HG02623 (cell line): Measurements from ENCODE around the gene SESN1.

ENCODE experiments used
- ATAC-seq: cut with Tn5 transposase; IDR thresholded peaks from one replicate; pipeline ENCODE4 v1.9.1; 2021; ENCODE audit warnings: moderate library complexity; ENCODE audit not compliant: unreplicated experiment

The SESN1 gene

DNA sequence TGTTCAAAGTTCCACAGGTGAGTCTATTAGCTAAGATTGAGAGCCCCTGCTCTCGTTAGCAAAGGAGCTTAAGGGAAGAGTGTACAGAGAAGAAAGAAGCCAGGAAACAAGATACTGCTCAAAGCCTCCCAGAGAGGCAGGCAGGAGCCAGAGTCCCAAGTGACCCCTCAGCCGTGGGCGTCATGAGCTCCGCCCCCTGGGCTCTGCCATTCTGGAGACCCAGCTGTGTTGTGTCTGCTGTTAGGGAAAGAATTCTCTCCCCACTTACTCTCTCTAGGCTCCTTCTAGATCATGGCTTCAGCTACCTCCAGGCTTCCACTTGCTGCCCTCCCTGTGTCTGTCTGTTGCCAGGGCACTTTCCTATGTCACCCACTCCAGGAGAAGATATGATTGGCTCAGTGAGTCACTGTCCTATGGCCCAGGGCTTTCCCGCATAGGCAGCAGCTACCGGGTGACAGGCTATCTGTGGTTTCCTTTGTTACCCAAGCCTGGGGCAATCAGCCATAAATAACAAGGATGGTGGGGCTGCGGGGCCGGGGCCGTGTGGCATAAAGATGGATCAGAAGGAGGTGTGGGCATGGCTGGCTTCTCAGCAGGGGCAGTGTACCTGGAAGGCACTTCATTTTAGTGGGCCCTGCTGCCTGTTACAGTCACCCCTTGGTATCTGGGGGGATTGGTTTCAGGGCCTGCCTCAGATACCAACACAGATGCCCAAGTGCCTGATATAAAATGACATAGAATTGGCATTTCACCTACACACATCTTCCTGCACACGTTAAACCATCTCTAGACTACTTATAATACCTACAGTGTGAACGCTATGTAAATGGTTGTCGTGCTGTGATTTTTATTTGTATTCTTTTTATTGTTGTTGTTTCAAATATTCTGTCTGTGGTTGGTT lies 127.5 kb downstream of the SESN1 start:
- ATAC-seq: no peak

DNA sequence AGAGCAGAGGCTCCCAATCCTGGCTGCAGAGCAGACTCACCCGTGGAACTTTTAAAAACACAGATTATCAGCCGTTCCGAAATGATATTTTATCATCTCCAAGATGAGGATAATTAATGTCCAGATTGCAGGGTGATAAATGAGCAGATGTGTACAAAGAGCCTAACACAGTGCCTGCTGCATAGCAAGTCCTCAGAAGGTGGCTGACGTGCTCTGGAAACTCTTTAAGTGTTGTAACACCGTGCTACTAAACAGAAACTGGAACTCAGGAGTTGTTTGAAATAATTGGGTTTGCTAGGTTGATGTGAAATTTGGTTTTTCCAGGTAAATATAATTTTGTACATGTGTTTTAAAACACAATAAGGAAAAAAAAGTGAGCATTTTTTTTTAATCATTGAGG lies 128.4 kb downstream of the SESN1 start:
- no peak for ATAC-seq

DNA sequence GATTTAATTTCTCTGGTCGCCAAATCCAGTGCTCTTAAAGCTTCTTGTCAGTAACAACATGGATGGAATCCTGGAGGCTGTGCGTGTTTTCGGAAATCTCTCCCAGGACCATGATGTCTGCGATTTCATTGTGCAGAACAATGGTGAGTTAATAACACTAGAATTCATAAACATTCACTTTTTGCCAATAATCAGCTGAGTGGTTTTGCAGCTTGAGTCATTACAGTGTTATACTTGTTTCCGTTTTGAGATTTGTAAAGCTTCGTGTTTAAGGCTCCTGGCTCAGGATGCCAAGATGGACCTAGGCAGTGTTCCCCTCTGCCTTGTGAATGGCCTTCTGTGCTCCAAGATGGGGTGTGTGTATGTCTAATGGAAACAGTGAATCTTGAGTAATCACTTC lies 132.7 kb downstream of the SESN1 start:
- no peak for ATAC-seq

DNA sequence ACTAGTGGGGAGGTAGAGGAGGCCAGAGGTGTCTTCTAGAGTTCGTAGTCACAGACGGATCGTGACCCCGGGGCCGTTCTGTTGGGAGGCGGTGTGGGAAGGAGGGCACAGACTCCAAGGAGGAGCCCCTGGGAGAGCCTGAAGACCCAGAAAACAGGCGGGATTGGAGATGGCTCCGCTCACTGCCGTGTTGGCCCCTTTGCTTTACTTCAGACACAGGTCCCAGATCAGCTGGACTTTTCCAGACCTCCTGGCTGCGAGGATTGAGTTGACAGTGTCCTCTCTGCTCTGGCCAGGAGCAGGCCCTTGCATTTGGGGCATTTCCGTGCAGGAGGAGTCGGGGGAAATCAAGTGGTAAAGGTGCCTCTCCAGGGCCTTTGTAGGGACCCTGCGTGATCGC lies 133.6 kb downstream of the SESN1 start:
- no peak for ATAC-seq

DNA sequence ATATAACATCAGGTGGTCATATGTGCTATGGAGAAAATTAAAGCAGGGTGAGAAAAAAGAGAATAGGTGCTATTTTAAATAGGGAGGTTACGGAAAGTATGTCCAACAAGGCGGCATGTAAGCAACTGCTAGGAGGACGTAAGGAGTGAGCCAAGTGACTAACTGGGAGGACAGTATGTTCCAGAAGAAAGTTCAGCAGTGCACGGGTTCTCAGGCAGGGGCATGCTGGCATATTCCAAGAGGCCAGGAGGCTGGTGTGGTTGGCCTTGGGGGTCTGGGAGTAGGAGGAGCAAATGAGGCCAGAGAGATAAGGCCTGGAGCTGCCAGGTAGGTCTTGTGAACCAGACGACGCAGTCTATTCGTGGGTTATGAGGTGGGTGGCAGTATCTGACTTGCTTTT lies 134.0 kb downstream of the SESN1 start:
- ATAC-seq: no peak

DNA sequence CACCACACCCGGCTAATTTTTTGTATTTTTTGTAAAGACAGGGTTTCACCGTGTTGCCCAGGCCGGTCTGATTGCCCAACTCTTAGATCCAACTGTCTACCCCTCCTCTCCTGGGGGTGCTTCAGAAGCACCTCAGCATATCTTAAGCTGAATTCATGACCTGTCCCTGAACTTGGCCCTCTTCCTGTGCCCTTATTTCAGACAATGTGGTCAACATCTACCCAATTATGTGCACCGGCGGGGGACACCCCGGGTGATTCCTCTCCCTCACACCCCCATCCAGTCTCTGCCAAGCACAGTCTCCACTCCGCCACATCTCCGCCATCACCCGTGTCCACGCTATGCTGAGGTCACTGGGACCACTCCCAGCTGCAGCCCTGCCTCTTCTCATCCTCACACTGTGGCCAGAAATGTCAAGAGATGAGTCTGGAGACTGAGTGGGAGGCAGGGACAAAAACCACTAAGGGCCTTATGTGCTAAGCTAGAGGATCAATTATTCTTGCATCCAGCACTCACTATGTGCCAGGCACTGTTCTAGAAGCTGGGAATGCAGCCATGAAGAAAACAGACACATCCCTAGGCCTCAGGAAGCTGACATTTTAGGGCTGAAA lies 134.6 kb downstream of the SESN1 start:
- ATAC-seq: no peak

DNA sequence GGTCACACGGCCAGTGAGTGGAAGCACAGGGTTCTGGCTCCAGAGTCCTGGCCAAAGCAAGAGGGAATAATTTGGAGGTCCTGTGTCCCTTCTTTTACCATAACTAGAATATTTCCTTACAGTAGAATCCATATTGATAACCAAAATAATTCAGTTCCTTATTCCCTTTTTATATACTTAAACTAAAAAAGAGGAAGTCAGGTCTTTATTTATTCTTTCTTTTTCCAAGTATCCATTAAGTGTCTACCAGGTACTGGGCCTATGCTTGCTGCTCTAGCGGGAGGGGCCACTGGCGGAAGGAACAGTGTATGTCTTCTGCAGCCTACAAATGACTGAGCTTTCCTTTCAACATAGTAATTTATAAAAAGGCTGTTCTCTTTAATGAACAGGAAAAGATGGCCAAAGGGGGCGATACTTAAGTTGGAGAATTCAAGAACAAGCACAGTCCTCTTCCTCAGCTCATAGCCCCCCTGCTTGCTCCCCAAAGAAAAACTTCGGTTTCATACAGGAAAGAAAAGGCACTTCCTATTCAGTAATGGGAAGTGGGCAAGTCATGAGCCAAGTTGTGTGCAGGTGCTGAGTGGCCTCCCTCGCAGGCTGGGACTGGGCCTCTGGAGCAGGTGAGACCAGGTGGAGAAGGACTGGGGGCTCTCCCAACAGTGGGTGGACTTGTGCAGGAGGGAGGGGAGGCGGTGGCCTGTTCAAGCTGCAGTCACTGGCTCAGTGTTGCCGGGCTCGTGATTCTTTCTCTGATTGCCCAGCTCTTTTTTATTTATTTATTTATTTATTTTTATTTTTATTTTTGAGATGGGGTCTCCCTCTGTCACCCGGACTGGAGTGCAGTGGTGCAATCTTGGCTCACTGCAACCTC lies 135.5 kb downstream of the SESN1 start:
- no peak for ATAC-seq

DNA sequence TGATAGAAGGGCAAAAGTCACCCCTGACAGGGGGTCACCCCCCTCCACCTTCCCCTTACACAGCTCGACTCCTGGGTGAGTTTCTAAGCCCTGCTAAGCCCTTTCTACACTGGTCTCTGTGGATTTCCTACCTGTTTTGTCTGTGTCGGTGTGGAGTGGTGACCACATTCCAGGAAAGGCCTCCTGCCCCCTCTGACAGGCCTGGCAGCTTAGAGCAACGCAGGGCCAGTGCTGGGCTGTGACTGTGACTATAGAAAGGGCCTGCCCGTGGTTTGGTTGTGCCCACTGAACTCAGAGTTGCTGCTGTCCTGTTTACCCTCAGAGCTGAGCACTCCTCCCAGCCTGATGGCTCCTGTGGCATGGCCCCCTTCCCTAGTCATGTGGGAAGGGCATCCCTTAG lies 137.4 kb downstream of the SESN1 start:
- no peak for ATAC-seq

DNA sequence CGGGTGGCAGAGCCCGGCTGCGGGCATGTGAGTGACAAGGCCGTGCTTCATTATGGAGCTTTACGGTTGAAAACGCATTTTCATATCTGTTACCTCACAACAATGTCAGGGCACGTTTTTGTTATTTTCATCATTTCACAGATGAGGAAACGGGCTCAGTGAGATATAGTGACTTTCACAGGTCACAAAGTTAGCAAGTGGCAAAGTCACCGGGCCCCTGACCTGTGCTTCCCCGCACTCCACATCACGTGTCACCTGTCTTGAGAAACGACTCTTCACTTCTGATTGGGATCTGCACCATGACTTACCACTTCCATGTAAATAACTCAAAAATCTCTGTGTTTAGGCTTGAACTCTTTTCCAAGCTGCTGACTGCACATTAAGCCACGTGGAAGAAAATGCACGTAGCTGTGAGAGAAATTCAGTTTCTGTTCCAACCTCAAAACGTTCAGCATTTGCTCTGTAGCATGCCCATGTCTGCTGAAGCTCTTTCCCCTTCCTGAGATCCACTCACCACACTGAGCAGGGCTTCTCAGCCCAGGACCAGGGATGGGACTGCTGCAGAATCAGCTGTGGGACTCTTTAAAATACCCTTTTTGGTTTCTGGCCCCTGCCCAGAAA lies 139.2 kb downstream of the SESN1 start:
- ATAC-seq: no peak

DNA sequence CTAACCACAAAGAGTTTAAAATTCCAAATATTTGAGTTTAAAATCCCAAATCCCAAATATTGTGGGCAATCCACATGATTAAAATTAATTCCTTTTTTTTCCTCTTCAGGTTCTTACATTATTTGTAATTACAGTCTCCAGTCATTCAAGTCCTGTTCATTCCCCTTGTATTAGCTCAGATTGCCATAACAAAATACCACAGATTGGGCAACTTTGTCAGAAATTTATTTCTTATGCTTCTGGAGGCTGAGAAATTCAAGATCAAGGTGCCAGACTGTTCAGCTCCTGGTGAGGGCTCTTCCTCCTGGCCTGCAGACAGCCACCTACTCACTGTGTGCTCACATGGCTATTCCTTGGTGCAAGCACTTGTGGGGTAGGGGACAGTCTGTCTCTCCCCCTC lies 141.0 kb downstream of the SESN1 start:
- ATAC-seq: no peak

DNA sequence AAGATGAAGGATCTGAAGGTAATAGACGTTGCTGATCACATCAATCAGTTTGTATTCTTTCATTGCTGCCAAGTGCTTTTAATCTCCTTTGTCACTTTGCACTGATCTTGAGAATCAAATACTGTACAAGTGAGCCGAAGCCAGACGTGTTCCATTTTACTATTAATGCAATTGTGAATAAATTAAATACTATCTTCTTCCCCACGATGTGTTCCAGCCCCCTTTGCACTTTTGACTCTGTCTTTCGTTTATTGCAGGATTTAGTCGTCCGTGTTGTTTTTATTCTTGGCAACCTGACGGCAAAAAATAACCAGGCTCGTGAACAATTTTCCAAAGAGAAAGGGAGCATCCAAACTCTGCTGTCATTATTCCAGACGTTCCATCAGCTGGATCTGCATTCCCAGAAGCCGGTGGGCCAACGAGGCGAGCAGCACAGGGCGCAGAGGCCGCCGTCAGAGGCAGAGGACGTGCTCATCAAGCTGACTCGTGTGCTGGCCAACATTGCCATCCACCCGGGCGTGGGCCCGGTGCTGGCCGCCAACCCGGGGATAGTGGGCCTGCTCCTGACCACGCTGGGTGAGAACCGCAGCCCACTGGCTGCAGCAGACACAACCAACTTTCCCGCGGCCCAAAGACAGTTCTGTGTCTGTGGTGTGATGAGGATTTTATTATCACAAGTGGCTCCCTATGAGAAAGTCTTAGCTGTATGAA lies 141.7 kb downstream of the SESN1 start:
- no peak for ATAC-seq

DNA sequence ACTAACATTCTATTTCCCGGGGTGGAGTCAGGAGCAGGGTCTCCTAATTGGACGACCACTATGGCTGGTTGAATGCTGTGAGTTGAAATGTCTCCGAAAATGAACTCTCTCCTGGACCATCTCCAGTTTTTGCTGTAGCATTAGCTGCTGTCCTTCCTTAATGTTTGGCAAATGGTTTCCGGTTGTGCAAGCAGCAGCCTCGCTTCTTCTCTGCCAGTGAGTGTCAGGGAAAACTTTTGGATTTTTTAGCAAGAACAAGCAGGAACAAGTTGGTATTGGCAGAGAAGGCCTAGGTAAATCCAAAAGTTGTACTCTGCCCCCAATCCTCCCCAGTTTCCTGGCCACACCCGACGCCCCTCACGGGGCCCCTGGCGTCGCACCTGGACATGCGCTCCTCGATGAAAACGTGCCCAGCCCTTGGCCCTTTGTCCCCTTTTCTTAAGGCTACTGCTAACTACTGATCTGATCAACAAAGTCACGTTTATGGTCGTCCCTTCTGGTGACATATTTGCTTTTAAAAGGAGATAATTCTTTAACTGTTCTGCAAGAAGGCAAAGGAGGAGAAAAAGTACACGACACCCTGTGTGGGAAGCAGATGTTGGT lies 143.2 kb downstream of the SESN1 start:
- ATAC-seq: no peak

DNA sequence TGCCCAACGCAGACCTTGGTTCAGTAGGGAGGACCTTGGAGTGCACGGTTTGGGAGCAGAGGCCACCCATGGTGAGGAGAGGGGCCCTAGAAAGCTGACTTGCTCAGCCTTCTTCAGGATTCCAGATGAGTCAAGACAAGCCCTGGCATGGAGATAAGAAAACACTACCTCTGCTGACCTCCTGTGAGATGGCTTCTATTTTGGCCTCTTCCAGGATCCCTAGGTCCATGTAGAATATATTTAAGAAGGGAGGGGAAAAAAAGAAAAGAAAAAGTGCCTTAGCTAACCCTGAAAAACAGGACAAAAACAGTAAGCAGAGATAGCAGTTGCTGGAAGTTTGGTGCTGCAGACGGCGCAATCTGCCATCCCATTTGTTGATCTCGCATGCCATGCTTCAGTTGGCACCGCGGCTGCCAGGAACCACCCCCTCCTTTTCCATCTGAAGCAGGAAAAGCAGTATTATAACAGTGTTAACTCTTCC lies 146.4 kb downstream of the SESN1 start:
- no peak for ATAC-seq

DNA sequence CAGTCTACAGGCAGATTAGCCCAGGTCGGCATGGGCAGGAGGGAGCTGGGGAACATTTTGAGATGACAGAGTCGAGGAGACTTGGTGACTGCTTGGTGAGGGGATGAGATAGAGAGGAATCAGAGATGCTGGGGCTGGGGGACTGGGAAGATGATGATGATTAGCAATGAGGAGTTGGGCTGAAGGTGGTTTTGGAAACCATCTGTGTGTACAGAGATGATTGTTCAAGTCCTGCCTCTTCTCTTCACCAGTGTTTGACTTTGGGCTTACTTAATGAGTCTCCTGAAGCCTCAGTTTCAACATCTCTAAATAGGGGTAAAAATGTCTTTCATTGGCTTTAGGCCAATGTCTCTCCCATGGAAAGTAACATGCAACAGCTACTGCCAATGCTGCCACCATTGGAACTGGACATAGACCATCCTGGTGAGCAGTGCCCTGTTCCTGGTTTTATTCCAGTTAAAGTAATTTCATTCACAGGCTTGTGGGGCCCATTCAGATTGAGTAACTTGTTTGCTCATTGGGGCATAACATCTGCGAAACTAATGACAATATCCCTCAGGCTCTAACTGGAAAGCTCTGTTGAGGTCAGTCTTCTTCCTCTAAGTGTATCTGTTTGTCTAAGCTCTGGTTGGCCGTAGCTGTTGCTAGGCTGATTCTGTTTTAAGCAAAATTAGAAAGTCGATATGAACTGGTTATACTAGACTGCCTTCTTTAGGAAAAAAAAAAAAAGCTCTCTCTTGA lies 147.4 kb downstream of the SESN1 start:
- no peak for ATAC-seq

DNA sequence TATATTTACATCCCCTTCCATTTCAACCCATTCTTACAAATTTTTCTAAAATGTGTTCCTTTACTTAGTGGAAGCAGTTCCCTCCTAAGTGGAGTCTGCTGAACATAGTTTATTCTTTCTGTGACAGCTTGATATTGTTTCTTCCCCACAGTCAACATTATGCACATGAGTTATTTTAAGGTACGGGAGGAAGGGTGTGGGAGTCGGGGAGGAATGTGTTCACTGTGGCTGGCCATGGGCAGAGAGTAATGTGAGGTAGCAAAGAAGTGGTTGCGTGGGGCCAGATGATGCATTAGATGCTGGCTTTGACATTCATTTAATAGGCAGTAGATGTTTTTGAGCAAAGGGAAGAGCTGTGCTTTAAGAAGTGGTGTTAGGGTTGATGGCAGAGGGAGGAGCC lies 148.0 kb downstream of the SESN1 start:
- no peak for ATAC-seq

DNA sequence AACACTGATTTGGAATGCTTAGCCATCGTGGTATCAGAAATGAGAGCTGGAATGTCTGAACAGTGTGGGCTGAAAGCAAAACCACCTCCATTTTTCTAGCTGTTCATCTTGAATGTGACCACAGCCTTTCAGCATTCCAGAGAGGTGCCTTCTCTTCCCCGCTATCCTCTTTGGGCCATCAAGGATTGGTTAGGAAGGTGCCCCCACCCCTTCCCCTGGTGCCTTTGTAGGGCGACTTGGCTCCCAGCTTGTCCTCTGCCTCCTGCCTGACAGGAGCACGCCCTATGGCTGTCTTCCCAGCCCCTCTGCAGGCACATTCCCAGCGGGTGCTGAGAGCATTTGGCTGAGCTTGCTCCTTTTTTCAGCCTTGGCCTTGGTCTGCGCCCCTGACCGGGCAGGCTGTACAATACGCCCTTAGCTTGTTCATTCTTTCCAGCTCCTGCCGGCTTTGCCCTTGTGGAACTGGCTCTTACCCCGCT lies 148.9 kb downstream of the SESN1 start:
- ATAC-seq: no peak

DNA sequence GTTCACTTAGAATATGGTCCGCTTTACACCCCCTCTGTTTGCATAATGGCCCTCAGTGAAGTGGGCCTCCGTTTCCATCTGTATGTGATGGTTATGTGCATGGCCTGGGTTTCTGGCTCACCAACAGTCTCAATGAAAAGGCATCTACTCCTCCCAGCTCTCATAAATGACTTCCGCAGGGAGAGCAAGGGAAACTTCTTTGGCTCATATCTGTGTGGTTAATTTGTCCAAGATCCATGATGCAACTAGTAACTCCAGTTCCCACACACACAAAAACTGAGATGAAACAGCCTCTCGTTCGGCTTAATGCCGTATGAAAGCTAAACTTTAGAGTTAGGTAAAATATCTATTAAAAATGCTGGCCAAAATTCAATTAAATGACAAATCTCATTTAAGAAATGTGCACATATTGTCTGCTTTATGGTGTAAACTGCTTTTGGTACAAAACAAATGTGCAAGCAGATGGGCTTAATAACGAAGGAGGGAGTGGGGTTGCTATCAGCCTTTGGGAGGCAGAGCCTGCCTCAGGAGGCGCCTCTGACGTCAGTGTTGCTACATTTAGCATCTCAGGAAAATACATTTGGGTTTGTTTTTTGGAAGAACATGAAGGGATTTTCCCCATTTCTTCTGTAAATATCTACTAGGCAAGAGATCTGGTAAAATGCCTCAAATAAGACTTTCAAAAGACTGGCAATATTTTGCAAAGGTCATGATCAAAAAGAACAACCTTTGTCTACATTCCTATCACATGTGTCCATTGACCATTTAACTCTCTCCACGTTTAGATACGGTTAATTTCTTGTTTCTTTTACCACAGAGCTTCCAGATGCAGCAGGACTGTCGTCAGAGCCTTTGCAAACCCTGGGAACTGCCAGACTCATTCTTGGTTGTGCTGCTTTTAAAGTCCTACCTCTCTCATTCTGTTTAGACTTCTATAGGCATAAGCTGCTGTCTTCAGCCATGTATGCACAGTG lies 149.7 kb downstream of the SESN1 start:
- ATAC-seq: no peak

DNA sequence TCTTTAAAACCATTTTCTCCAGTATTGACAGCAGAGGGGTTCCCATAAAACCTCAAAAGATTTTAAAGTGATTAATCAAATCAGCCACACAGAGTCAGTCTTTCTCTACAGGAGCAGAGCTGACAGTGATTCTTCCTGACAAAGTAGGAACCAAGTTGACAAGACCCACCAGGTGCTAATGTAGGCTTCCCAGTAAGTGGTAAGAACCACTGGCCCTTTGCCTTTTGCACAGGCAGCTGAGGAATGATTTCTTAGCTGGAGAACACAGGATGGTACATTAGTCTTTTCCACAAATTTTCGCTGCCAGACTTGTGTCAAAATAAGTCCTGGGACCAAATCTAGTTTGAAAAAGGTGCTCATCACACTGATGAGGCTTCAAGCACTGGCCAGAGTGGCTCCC lies 150.6 kb downstream of the SESN1 start:
- no peak for ATAC-seq
